Spleen (tissue), 7 donors: ENCODE measurements around the gene ODAD4.

Experiments used
- CTCF ChIP-seq, 11 experiments: fragments of 200-600 bp in 7 of 11; fragments of 450-650 bp in 4 of 11; sonication (generic) in 4 of 11; IDR thresholded peaks in 8 of 11; conservative IDR thresholded peaks in 3 of 11; 1 replicate in 7 of 11; 2 replicates in 4 of 11; pipeline versions ENCODE4 v1.4.0 to v1.8.0; 2016 to 2021; ENCODE audit warnings: antibody characterized with exemption in 11 of 11, inconsistent platforms in 4 of 11, mild to moderate bottlenecking in 1 of 11
- POLR2A ChIP-seq, 3 donors: fragments of 450-650 bp; IDR thresholded peaks; one replicate each; pipeline ENCODE4 v1.5.1; 2017; ENCODE audit warnings: antibody characterized with exemption in 3 of 3, mild to moderate bottlenecking in 1 of 3
- POLR2AphosphoS5 ChIP-seq, 3 donors: sonication (generic); formaldehyde crosslinking; IDR thresholded peaks; one replicate each; pipeline ENCODE4 v1.5.1; 2017; ENCODE audit warnings: antibody characterized with exemption in 3 of 3
- donor health status: DM: no; HTN: no; CAD: no; lungs with moderate emphysema.
- donor health status: DM: no; HTN: no; CAD: no.
- donor health status: DM: no; HTN: no; CAD: no.

GRCh38 chr17:41998497-41998896, 68.1 kb downstream of the ODAD4 start:
- TF ChIP-seq POLR2A (IDR thresholded peaks at IDR 0.05) (no peak), CTCF (IDR thresholded peaks at IDR 0.05 in 8 of 11, conservative IDR thresholded peaks at IDR 0.05 in 3 of 11) (no peak), POLR2AphosphoS5 (IDR thresholded peaks at IDR 0.05) (no peak)
